Activated CD8-positive, alpha-beta memory T cell treated with anti-CD3 and anti-CD28 coated beads, Interleukin-2, amount 50 U/mL, for 24 hours (primary cell): ENCODE measurements around the gene SPR.

Experiments used
- DNase-seq: peaks from one replicate; pipeline ENCODE4 v3.0.0-alpha.2; 2020; ENCODE audit errors: extremely low read depth

SPR gene

GRCh38 chr2:72887032-72887739, at the start of gene SPR:
TSS of gene SPR (plus strand) at chr2:72887408. CDS start at chr2:72887433, 25 bp downstream.
- DNase-seq, result no peak

- no peak for DNase-seq
These were observed 47.1 kb upstream of the SPR start for GRCh38 chr2:72840066-72840465.

GRCh38 chr2:72841462-72842125, 45.6 kb upstream of the SPR start:
- no peak for DNase-seq

GRCh38 chr2:72843301-72843700, 43.9 kb upstream of the SPR start:
- no peak for DNase-seq

GRCh38 chr2:72846171-72847095, 40.8 kb upstream of the SPR start:
- DNase-seq, result no peak

GRCh38 chr2:72847534-72848315, 39.5 kb upstream of the SPR start:
- DNase-seq, result no peak

GRCh38 chr2:72848436-72849137, 38.6 kb upstream of the SPR start:
- DNase-seq, result no peak

- DNase-seq, result no peak
These were observed 38.1 kb upstream of the SPR start for GRCh38 chr2:72849138-72849462.

- no peak for DNase-seq
These were observed 35.9 kb upstream of the SPR start for GRCh38 chr2:72851333-72851732.

- DNase-seq, result peak; percentile 18
These were observed 27.4 kb upstream of the SPR start for GRCh38 chr2:72859831-72860262.

- DNase-seq, result peak; percentile 67
These were observed 24.8 kb upstream of the SPR start for GRCh38 chr2:72862239-72862988.

GRCh38 chr2:72863046-72863445, 24.2 kb upstream of the SPR start:
- DNase-seq, result no peak

GRCh38 chr2:72864500-72864899, 22.7 kb upstream of the SPR start:
- DNase-seq, result no peak

GRCh38 chr2:72871060-72871459, 16.1 kb upstream of the SPR start:
- no peak for DNase-seq

GRCh38 chr2:72871880-72872279, 15.3 kb upstream of the SPR start:
- DNase-seq, result no peak

GRCh38 chr2:72883356-72883962, 3.7 kb upstream of the SPR start:
- DNase-seq, result no peak

GRCh38 chr2:72886505-72887031, 640 bp upstream of the SPR start:
- DNase-seq, result no peak

GRCh38 chr2:72887740-72888437, 681 bp downstream of the SPR start:
- no peak for DNase-seq
